Mesodermal cell (in vitro differentiated cells): ENCODE data around the gene CYP1B1.

Source experiments
- H3K27ac ChIP-seq: 2 replicates; pipeline ENCODE4 v1.7.0; 2013; ENCODE audit warnings: mild to moderate bottlenecking, low read depth, low read length, moderate library complexity; ENCODE audit not compliant: severe bottlenecking
- H3K36me3 ChIP-seq: 2 replicates; pipeline ENCODE4 v1.7.1; 2013; ENCODE audit warnings: mild to moderate bottlenecking, low read length, moderate library complexity; ENCODE audit not compliant: control insufficient read depth, insufficient read depth
- H3K4me1 ChIP-seq: one replicate; pipeline ENCODE4 v1.7.1; 2013; ENCODE audit warnings: mild to moderate bottlenecking, low read length; ENCODE audit not compliant: insufficient read depth, control insufficient read depth, poor library complexity, severe bottlenecking
- H3K4me3 ChIP-seq: 2 replicates; pipeline ENCODE4 v1.7.0; 2013; ENCODE audit warnings: low read length, control low read depth, mild to moderate bottlenecking; ENCODE audit not compliant: insufficient read depth, poor library complexity, severe bottlenecking; ENCODE audit errors: extremely low read depth
- H3K9me3 ChIP-seq: 2 replicates; pipeline ENCODE4 v1.7.1; 2013; ENCODE audit warnings: mild to moderate bottlenecking, low read length, moderate library complexity; ENCODE audit not compliant: control insufficient read depth
- WGBS, 2 experiments: methylation state at CpG; one replicate each; pipeline ENCODE4 v1.1.5; 2013; ENCODE audit warnings: missing lambda C conversion rate in 2 of 2; ENCODE audit not compliant: insufficient coverage in 2 of 2; 5-methylcytosine and 5-hydroxymethylcytosine counted together

CYP1B1 gene

DNA sequence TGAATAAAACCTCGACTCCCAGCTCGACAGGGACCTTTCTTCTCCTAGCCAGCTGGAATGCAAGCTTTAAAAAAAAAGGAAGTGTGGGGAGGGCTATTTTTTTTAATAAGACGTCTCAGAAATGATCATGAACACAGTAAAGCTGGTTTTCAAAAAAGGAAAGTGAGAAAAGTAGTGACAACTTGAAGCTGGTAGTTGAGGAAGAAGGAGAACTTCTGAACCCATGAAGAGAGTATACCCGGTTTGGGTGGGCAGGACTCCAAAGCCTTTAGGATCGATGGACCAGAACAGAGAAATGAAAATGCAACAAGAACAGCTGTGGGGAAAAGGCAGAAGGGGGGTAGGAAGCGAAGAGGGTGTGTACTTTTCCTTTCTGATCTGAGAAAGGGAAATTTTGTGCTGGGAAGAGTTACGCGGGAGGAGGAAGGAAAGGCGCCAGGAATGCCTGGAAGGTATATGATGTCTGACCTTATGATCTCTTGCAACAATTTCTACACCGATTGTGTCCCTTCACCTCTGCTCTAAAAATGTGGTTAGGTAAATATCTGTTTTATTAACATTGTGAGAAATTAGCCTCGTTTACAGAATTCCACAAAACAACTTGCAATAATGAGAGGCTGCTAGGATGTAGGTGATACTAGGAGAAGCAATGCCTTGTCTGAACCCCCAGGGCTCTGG lies 22.6 kb upstream of the CYP1B1 start:
- H3K27ac ChIP-seq, result no peak overlapping the region
- H3K36me3 ChIP-seq, result no peaks in the 10 kb centered on the region
- no peaks in the 10 kb centered on the region for H3K9me3 ChIP-seq
- no peak overlapping the region for H3K4me3 ChIP-seq
- WGBS, 2 experiments, result 15 to 23% methylated on average over 6 to 8 of the region's 11 CpGs
- peaks cover 21% of the 10 kb centered on the region for H3K4me1 ChIP-seq

- H3K4me1 ChIP-seq, result peaks cover 21% of the 10 kb centered on the region
- H3K4me3 ChIP-seq, result no peak overlapping the region
- no CpG with 5 or more reads among the region's 4 CpGs for WGBS, 2 experiments
- H3K27ac ChIP-seq, result no peak overlapping the region
- no peaks in the 10 kb centered on the region for H3K9me3 ChIP-seq
- H3K36me3 ChIP-seq, result no peaks in the 10 kb centered on the region
These were observed 22.0 kb upstream of the CYP1B1 start for GRCh38 chr2:38097988-38098385.

DNA sequence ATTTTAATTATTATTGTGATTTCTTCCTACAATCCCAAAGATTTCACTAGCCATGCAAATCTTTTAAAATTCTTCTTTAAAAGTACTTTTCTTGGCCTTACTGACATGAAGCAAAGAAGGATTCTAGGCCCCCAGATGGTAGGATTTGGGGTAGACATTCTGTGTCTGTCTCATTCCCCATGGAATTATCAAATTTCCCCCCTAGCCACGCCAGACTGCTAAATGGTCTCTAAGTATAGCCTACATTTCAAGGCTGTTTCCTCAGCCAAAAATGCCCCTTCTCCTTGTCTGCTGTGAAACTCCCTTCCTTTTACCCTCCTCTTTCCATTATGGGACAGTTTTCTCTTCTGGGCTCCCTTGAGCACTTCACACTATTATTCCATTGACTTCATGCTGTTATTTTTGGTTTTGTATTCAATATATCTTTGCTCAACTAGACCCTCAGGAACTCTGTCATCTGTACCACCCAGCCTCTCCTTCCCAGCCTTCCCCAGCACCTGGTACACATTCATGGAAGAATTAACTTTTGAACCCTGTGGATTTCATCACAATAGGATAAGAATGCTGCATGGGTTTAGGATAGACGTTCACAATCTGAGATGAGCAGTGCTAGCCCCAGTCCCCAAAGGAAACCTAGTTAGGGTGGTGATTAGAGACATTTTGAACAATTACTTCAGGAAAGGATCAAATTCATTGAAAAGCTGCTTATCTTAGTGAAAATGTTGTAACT lies 21.5 kb upstream of the CYP1B1 start:
- H3K9me3 ChIP-seq, result no peaks in the 10 kb centered on the region
- peaks cover 21% of the 10 kb centered on the region for H3K4me1 ChIP-seq
- 58 to 66% methylated on average over 2 of the region's 2 CpGs for WGBS, 2 experiments
- H3K27ac ChIP-seq, result no peak overlapping the region
- no peaks in the 10 kb centered on the region for H3K36me3 ChIP-seq
- no peak overlapping the region for H3K4me3 ChIP-seq

- Histone ChIP-seq H3K27ac (no peak overlapping the region), H3K4me3 (no peak overlapping the region), H3K4me1 (peaks cover 25% of the 10 kb centered on the region), H3K36me3 (no peaks in the 10 kb centered on the region), H3K9me3 (no peaks in the 10 kb centered on the region)
- WGBS, 2 experiments, result 42 to 57% methylated on average over 12 to 16 of the region's 19 CpGs
These were observed 20.3 kb upstream of the CYP1B1 start for GRCh38 chr2:38095996-38096861.

GRCh38 chr2:38095079-38095995 lies 19.4 kb upstream of the CYP1B1 start:
- Histone ChIP-seq H3K4me1 (peaks cover 25% of the 10 kb centered on the region), H3K4me3 (no peak overlapping the region), H3K9me3 (no peaks in the 10 kb centered on the region), H3K27ac (no peak overlapping the region), H3K36me3 (no peaks in the 10 kb centered on the region)
- WGBS, 2 experiments, result 92 to 95% methylated on average over 3 to 4 of the region's 11 CpGs

- Histone ChIP-seq H3K4me1 (peaks cover 19% of the 10 kb centered on the region), H3K36me3 (no peaks in the 10 kb centered on the region), H3K27ac (no peak overlapping the region), H3K9me3 (no peaks in the 10 kb centered on the region), H3K4me3 (no peak overlapping the region)
- WGBS, 2 experiments, result no CpG with 5 or more reads among the region's 1 CpG
These were observed 17.7 kb upstream of the CYP1B1 start for GRCh38 chr2:38093527-38094165.

DNA sequence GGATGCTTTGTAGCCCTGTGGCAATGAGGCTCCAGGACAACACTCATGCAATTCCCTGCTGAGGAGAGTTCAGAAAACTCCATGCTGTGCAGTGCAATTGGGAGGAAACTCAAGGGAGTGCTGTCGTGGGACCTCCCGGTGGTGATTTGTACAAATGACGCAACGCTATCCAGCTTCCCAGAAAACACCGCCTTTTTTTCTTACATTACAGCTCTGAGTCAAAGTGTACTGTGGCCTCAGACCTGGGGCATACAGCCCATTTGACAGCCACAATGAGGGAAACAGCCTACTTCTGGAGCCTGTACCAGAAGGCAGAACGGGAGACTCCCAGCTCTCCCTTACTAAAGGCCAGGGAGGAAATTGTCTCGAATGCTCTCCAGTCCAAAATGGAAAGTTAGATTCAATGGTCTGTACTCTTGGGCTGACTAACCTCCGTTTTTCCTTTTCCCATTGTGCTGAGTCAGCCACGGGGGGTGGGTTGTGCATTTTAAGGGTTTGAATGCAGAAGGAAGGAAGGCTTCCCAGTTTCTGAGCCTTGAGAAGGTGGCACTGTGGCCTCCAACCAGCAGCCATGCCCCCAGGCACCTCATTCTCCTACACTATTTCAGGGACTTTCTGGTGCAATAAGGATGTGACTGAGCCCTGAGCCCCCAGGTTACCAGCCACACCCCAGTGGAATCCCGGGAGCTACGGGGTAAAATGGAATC lies 16.4 kb upstream of the CYP1B1 start:
- no peak overlapping the region for H3K4me3 ChIP-seq
- no peaks in the 10 kb centered on the region for H3K36me3 ChIP-seq
- peaks cover 10% of the 10 kb centered on the region for H3K4me1 ChIP-seq
- no peak overlapping the region for H3K27ac ChIP-seq
- H3K9me3 ChIP-seq, result no peaks in the 10 kb centered on the region
- 63 to 75% methylated on average over 6 to 7 of the region's 11 CpGs for WGBS, 2 experiments

DNA sequence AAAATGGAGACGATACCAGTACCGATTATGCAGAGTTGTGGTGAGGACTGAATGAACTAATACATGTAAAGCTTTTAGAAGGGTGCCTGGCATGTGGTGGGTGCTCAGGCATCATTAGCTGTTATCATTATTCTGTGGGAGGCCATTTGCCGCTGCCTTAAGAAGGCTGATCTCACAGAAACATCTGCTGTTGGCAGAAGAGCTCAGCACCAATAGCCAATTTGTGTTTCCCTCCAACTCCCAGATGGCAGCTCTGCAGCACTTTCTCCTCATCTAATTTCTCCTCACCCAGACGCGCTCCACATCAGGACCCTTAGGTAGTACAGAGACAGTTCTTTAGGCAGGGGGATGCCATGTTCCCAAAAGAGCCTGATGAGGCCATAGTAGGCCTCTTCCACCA lies 15.8 kb upstream of the CYP1B1 start:
- Histone ChIP-seq H3K9me3 (no peaks in the 10 kb centered on the region), H3K36me3 (no peaks in the 10 kb centered on the region), H3K4me1 (peaks cover 4% of the 10 kb centered on the region), H3K4me3 (no peak overlapping the region), H3K27ac (no peak overlapping the region)
- WGBS, 2 experiments, result 92 to 100% methylated on average over 3 to 5 of the region's 5 CpGs

GRCh38 chr2:38090928-38091327 lies 15.0 kb upstream of the CYP1B1 start:
- H3K9me3 ChIP-seq, result no peaks in the 10 kb centered on the region
- no peak overlapping the region for H3K4me3 ChIP-seq
- WGBS, 2 experiments, result 78 to 93% methylated on average over 3 to 5 of the region's 5 CpGs
- no peaks in the 10 kb centered on the region for H3K36me3 ChIP-seq
- H3K27ac ChIP-seq, result no peak overlapping the region
- peaks cover 4% of the 10 kb centered on the region for H3K4me1 ChIP-seq
